Adrenal gland (tissue), 5 donors: ENCODE measurements around the gene GPATCH3.

Source experiments
- POLR2A ChIP-seq, 2 donors: fragments of 450-650 bp; IDR thresholded peaks; one replicate each; pipeline ENCODE4 v1.6.1; 2017; ENCODE audit warnings: antibody characterized with exemption in 2 of 2, mild to moderate bottlenecking in 2 of 2, moderate library complexity in 1 of 2
- TF ChIP-seq, protein P1 (sequence below), 6 experiments: fragments of 450-650 bp in 4 of 6; fragments of 200-600 bp in 2 of 6; sonication (generic) in 1 of 6; IDR thresholded peaks; 1 replicate in 5 of 6; 2 replicates in 1 of 6; pipeline versions ENCODE4 v1.5.1 to v1.8.0; 2016 to 2021; ENCODE audit warnings: antibody characterized with exemption in 6 of 6, mild to moderate bottlenecking in 2 of 6, moderate library complexity in 1 of 6
- donor health status: DM: no; HTN: no; CAD: no.

DNA sequence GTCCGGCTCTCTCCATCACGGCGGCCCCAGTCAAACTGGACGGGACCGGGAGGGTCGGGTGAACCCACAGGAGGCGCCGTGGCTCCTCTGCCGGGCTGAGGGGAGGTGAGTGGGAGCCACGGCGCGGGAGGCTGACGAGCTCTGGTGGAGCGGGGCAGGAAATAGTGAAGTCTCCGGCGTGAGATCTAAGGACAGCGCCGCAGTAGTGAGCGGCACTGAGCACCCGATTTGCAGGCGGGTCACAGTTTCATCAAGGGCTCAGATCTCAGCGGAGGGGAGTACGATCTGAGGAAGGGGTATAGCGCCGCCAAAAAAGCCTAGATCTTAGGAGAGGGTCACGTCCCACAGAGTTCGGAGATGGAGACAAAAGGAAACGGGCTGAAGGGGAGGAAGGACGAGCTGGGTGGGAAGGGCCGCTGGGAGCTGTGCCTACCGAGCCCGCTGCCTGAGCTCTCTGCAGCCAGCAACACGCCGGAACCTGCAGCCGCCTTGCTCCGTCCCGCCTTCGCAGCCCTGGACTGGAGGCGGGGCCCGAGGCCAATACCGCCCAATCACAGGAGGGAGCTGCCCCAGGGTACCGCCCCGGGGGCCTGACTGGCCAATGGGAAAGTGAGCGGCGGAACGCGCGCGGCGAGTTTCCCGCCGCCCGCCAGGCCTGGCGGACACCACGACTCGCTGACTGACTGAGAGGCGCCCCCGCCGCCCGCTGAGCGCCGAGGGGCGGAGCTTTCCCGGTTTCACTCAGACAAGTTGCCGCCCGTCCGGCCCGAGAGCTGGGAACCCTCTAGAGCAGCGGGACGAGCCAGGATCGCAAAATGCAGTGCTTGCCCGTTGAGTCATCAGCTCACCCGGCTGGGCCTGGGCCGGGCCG, 35.4 kb downstream of the GPATCH3 start:
- TF ChIP-seq POLR2A (IDR thresholded peaks at IDR 0.05), result peak; percentile 53 to 88
- TF ChIP-seq, protein P1, sequence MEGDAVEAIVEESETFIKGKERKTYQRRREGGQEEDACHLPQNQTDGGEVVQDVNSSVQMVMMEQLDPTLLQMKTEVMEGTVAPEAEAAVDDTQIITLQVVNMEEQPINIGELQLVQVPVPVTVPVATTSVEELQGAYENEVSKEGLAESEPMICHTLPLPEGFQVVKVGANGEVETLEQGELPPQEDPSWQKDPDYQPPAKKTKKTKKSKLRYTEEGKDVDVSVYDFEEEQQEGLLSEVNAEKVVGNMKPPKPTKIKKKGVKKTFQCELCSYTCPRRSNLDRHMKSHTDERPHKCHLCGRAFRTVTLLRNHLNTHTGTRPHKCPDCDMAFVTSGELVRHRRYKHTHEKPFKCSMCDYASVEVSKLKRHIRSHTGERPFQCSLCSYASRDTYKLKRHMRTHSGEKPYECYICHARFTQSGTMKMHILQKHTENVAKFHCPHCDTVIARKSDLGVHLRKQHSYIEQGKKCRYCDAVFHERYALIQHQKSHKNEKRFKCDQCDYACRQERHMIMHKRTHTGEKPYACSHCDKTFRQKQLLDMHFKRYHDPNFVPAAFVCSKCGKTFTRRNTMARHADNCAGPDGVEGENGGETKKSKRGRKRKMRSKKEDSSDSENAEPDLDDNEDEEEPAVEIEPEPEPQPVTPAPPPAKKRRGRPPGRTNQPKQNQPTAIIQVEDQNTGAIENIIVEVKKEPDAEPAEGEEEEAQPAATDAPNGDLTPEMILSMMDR (IDR thresholded peaks at IDR 0.05), result no peak
